NCI-H1105 (cell line): ENCODE data around the gene ISM2.
"Not testable (repeated sequence)": the region's sequence is repeated elsewhere in the genome, so short reads cannot be mapped to it uniquely, and the experiment has no call there.

Experiments used
- DNase-seq: peaks from one replicate; lab custom pipeline; 2025; lab: John Stamatoyannopoulos, UW

Gene ISM2

DNA sequence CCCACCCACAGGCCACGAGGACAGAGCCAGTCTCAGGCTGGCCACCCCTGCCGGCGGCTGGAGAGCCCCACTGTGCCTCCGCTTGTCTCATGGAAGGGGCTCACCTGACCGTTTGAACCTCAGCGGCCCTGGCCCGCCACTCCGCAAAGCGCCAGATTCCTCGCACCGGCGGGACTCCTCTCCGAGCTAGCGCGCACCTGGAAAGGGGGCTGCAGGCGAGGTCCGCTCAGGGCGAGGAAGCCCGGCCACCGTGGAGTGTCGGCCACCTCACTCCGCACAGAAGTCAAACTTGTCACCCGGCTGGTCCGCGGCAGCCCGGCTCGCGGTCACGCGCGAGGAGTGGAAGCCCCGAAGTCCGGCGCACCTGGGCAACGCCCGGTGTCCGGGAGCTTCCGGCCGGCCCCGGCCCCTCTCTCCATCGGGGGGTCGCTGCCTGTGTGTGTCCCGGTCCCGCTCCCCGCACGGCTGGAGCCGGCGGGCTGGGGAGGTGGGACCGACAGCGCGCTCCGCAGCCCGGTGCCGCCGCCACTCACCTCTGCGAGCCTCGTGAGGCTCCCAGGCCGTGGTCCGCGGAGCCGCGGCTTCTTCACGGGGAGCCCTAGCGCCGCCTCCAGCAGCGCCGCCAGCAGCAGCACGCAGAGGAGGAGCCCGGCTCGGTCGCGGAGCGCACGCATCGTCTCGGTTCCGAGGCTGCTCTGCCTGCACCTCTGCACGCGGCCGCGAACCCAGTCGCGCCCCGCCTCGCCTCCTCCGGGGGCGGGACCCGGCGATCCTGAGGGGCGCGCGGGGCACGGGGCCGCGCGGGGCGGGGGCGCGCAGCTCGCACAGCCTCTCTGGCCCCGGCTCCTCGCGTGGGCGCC is at the start of gene ISM2:
TSS of gene ISM2 (minus strand) at position 697 of the 860 bp plus-strand sequence. CDS start at position 674, 23 bp downstream.
- DNase-seq = peak; percentile 55

DNA sequence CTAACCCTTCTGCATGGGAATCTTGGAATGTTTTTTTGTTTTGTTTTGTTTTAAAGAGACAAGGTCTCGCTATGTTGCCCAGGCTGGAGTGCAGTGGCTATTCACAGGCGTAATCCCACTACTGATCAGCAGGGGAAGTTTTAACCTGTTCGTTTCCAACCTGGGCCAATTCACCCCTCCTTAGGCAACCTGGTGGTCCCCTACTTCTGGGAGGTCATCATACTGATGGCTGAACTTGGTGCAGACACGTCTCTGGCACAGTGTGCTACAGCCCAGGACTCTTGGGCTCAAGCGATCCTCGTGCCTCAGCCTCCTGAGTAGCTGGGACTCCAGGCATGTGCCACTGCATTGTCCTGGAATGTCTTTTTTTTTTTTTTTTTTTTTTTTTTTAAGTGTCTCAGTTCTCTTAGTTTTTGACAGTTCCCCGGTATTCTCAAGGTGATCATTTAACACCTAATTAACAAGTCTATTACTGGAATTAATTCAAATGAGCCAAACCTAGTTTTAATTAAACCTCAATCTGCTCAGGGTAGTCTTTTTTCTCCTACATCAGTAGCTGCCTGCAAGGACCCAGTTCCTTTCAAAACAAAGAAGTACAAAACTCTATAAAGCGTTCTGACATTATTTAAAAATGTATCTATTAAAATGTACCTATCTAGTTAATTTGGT is 49.0 kb upstream of the ISM2 start:
- no peak for DNase-seq

GRCh38 chr14:77545171-77545570 is 46.6 kb upstream of the ISM2 start:
- not testable (repeated sequence) for DNase-seq

GRCh38 chr14:77544571-77544970 is 46.0 kb upstream of the ISM2 start:
- DNase-seq = no peak

DNA sequence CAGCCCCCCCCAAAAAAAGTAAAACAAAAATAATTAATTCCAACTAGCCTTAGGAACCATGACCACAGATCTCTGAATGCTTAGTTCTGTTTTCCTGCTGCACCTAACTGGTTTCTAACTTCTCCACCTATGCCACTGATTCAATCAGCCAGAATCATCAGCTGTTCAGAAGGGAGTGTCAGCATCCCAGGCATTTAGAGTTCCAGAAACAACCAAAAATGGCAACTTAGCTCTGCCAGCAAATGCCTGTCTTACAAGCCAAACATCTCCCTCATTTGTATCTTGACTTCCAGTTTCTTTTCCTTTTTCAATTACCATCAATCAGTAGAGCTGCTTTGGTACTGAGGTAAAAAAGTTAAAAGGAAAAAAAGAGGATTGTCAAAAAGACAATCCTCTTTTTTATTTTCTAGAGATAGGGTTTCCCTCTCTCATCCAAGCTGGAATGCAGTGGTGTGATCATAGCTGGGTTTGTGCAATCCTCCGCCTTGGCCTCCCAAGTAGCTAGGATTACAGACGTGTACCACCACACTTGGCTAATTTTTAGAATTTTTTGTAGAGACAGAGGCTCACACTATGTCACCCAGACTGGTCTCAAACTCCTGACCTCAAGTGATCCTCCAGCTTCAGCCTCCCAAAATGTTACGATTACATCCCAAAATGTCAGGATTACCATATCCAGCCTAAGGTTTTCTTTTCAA is 45.2 kb upstream of the ISM2 start:
- DNase-seq = no peak

DNA sequence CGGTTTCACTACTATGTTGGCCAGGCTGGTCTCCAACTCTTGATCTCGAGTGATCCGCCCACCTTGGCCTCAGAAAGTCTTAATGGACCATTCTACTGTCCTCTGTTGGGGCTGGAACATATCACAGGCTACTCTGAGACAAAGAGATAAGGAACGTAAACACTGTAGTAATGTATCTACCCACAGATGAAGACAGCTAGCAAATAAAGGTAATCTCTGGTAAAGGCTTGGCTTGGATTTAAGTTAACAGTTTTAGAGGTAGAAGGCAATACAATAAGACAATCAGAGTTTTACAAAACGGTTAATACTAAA is 44.6 kb upstream of the ISM2 start:
- DNase-seq = no peak

GRCh38 chr14:77542421-77543239 is 44.0 kb upstream of the ISM2 start:
- no peak for DNase-seq

GRCh38 chr14:77541905-77542304 is 43.3 kb upstream of the ISM2 start:
- no peak for DNase-seq

DNA sequence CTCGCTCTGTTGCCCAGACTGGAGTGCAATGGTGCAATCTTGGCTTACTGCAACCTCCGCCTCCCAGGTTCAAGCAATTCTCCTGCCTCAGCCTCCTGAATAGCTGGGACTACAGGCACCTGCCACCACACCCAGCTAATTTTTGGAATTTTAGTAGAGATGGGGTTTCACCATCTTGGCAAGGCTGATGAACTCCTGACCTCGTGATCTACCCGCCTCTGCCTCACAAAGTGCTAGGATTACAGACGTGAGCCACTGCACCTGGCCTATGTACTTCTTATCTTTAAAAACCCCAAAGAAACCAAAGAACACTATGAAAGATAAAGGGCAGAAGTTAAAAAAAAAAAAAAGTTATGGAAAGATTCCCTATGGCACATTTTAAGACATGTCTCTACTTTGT is 38.3 kb upstream of the ISM2 start:
- not testable (repeated sequence) for DNase-seq

DNA sequence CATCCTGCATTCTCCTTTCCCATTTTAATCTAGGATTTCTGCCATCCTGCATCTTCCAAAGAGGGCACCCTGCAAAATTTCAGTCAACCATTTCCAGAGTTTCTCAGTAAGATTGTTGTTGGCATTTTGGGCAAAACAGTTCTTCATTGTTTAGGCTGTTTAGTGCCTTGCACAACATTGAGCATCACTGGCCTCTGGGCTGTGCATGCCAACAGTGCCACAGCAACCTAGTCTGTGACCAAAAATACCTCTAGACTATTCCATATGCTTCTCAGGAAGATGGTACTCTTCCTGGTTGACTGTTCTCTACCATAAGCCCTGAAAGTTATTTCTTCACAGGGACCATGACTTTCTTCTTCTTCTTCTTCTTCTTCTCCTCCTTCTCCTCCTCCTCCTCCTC is 32.5 kb upstream of the ISM2 start:
- no peak for DNase-seq

DNA sequence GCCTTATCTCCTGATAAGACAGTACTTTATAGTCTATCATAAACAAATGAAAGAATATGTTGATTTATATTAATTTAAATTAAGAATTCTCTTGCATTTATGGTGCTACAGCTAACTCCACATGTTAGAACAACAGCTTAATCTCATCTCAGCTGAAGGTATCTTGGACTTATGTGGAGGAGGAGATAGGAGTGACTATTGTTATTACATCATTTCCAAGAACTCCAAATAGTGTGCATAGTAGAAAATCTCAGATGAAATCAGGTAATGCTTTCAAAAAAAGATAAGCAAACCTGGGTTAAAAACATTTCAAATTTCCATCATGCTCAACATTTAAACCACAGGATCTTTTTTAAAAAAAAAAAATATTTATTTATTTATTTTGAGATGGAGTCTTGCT is 31.3 kb upstream of the ISM2 start:
- DNase-seq = no peak

GRCh38 chr14:77529213-77529612 is 30.6 kb upstream of the ISM2 start:
- no peak for DNase-seq

GRCh38 chr14:77528701-77529100 is 30.1 kb upstream of the ISM2 start:
- DNase-seq = not testable (repeated sequence)

DNA sequence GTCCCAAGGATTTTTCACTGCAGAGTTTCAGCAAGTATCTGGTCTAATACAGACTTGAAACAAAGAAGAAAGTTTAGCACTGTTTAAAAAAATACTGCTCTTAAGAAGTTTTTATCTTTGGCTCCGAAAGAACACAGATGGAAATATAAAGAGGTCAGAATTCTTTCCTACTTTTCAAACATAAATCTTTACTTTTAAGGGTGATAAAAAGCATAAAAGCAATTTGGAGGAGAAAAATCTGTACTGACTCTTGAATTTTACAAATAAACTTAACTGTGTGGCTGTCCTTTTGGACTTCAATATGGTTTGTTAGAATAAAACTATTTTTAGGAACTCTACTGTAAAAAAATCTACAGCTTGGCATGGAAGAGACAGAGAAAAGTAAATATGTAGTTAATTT is 27.6 kb upstream of the ISM2 start:
- no peak for DNase-seq

- DNase-seq = no peak
Measured at GRCh38 chr14:77524536-77524935, 25.9 kb upstream of the ISM2 start.

DNA sequence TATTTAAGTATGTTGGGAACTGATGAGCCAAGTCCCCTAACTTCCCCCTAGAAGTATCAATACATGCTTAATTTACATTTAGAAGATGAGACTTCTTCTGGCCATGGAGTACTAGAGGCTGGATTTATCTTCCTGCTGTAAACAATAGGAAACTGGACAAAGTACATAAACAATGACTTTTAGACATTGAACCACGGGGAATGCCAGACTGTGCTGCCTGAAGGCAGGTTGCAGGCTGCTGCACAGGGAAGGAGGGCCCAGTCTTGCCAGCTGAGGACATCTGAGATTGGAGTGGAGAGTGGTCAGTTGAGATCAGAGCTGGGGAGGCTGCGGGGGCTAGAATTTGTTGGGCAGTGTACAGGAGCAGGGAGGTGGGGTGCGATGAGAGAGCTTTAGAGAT is 24.5 kb upstream of the ISM2 start:
- DNase-seq = no peak

- DNase-seq = no peak
Measured at GRCh38 chr14:77520555-77520954, 21.9 kb upstream of the ISM2 start.

DNA sequence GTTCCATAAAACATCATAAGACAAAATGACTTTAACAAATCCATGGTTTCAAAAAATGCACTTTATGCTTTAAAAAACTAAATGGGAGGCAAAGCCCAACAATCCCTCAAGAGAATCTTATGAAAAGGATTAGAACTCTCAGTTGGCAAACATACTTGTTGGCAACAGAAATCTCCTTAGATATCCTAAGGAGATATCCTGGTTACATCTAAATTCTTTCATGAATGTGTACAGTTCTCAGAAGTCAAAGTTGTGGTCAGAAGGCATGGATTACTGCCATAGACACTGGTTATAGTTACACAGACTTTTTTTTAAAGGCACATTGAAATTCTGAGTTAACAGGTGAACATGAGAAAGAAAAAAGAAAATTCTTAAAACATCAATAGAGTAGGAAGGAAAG is 17.5 kb upstream of the ISM2 start:
- no peak for DNase-seq

GRCh38 chr14:77511486-77512162 is 13.0 kb upstream of the ISM2 start:
- DNase-seq = no peak

- DNase-seq = no peak
Measured at GRCh38 chr14:77509366-77509765, 10.8 kb upstream of the ISM2 start.

DNA sequence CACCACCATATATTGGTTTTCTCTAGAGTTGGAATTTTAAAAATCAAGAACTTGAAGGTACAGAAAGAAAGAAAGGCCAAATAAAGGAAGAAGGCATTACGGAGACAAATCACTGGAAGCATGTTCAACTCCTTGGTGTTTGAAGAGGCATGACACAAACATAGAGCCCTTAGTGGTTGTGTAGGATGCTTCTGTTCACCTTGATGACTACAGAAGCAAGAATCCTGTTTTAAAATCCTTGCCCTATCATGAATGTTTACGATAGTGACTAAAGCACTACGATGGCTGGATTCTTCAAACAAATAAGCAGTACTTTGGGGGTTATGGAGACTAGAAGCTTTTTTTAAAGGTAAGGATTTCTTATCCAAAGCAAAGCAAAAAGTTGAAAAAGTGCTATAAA is 10.3 kb upstream of the ISM2 start:
- no peak for DNase-seq

DNA sequence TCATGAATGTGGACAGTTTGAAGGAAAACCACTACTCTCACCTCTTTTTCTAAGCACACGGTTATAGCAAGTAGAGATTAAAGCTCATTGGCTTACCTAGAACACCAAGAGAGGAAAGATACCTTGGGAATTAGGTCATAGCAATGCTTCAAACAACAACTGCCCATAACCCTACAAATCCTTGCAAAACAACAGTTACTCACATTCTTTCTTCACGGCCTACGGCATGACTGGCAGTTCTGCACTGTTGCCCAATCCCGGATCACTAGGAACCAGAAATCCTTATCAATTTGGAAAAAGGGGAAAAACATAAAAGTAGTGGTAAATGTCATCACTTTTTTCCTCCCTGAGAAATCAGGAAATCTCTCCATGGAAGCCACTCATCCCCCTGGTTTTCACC is 9.6 kb upstream of the ISM2 start:
- DNase-seq = no peak
